ENCODE data around the gene ISG20L2.
A peak's percentile ranks its signal among the peaks of the same experiment; 100 is the strongest.

ISG20L2 gene

GRCh38 chr1:156692925-156693847 is 35.4 kb downstream of the ISG20L2 start:
- no peak overlapping the region for H3K4me3 ChIP-seq (ENCODE audit: low read length)
- no peaks in the 10 kb centered on the region for H4K20me1 ChIP-seq (ENCODE audit: control insufficient read depth, insufficient read depth, low read depth, low read length)
- H3K9me2 ChIP-seq (replicated peaks; ENCODE audit: control insufficient read depth, low read length): no peaks in the 10 kb centered on the region
- H3K27me3 ChIP-seq (ENCODE audit: control insufficient read depth, low read length): peaks cover 55% of the 10 kb centered on the region
- no peaks in the 10 kb centered on the region for H3F3A ChIP-seq (ENCODE audit: control insufficient read depth, insufficient read depth)
- H3K27ac ChIP-seq (ENCODE audit: low read depth, low read length): no peak overlapping the region
- peaks cover 22% of the 10 kb centered on the region for H3K4me1 ChIP-seq (ENCODE audit: control insufficient read depth, low read length)
- no peaks in the 10 kb centered on the region for H3K9me3 ChIP-seq (ENCODE audit: control insufficient read depth, insufficient read depth, low read length)
- no peaks in the 10 kb centered on the region for H3K36me3 ChIP-seq (ENCODE audit: control insufficient read depth, low read length)
- peak overlapping the region; percentile 34 for H3K4me2 ChIP-seq (ENCODE audit: low read length)
- H3K79me2 ChIP-seq (ENCODE audit: control insufficient read depth, low read length): no peaks in the 10 kb centered on the region
- TF ChIP-seq CTCF (IDR thresholded peaks at IDR 0.05; ENCODE audit: low read depth, low read length, poor library complexity, severe bottlenecking) (no peak), EZH2phosphoT487 (IDR thresholded peaks at IDR 0.05; ENCODE audit: borderline replicate concordance, low read length) (no peak)

GRCh38 chr1:156692441-156692924 is 36.1 kb downstream of the ISG20L2 start:
- no peaks in the 10 kb centered on the region for H3K79me2 ChIP-seq (ENCODE audit: control insufficient read depth, low read length)
- no peaks in the 10 kb centered on the region for H3K36me3 ChIP-seq (ENCODE audit: control insufficient read depth, low read length)
- H3K27ac ChIP-seq (ENCODE audit: low read depth, low read length): no peak overlapping the region
- no peaks in the 10 kb centered on the region for H3K9me3 ChIP-seq (ENCODE audit: control insufficient read depth, insufficient read depth, low read length)
- H3K27me3 ChIP-seq (ENCODE audit: control insufficient read depth, low read length): peaks cover 54% of the 10 kb centered on the region
- no peaks in the 10 kb centered on the region for H4K20me1 ChIP-seq (ENCODE audit: control insufficient read depth, insufficient read depth, low read depth, low read length)
- no peak overlapping the region for H3K4me3 ChIP-seq (ENCODE audit: low read length)
- TF ChIP-seq CTCF (IDR thresholded peaks at IDR 0.05; ENCODE audit: low read depth, low read length, poor library complexity, severe bottlenecking): no peak
- TF ChIP-seq EZH2phosphoT487 (IDR thresholded peaks at IDR 0.05; ENCODE audit: borderline replicate concordance, low read length): no peak
- H3K9me2 ChIP-seq (replicated peaks; ENCODE audit: control insufficient read depth, low read length): no peaks in the 10 kb centered on the region
- H3K4me2 ChIP-seq (ENCODE audit: low read length): peak overlapping the region; percentile 34; the same call in 1 of the 2 replicates
- no peaks in the 10 kb centered on the region for H3F3A ChIP-seq (ENCODE audit: control insufficient read depth, insufficient read depth)
- H3K4me1 ChIP-seq (ENCODE audit: control insufficient read depth, low read length): peaks cover 22% of the 10 kb centered on the region

GRCh38 chr1:156691665-156692440 is 36.7 kb downstream of the ISG20L2 start:
- Histone ChIP-seq H3K36me3 (ENCODE audit: control insufficient read depth, low read length) (no peaks in the 10 kb centered on the region), H3K79me2 (ENCODE audit: control insufficient read depth, low read length) (no peaks in the 10 kb centered on the region), H3K4me2 (ENCODE audit: low read length) (no peak overlapping the region), H3K4me1 (ENCODE audit: control insufficient read depth, low read length) (peaks cover 22% of the 10 kb centered on the region), H3K4me3 (ENCODE audit: low read length) (no peak overlapping the region), H4K20me1 (ENCODE audit: control insufficient read depth, insufficient read depth, low read depth, low read length) (no peaks in the 10 kb centered on the region), H3K9me2 (replicated peaks; ENCODE audit: control insufficient read depth, low read length) (no peaks in the 10 kb centered on the region), H3K27ac (ENCODE audit: low read depth, low read length) (no peak overlapping the region), H3K9me3 (ENCODE audit: control insufficient read depth, insufficient read depth, low read length) (no peaks in the 10 kb centered on the region), H3F3A (ENCODE audit: control insufficient read depth, insufficient read depth) (no peaks in the 10 kb centered on the region), H3K27me3 (ENCODE audit: control insufficient read depth, low read length) (peaks cover 50% of the 10 kb centered on the region)
- TF ChIP-seq CTCF (IDR thresholded peaks at IDR 0.05; ENCODE audit: low read depth, low read length, poor library complexity, severe bottlenecking) (no peak), EZH2phosphoT487 (IDR thresholded peaks at IDR 0.05; ENCODE audit: borderline replicate concordance, low read length) (peak; percentile 28; the same call in 1 of the 2 replicates)
